A549 treated with dexamethasone at 1 μM for 4 hours (cell line): ENCODE data around the gene GPR35. TPM values are rescaled to one million over a fixed set of nuclear protein-coding genes. Genes with fewer than 3 reads are reported as not detected.

ENCODE experiments used
- total RNA-seq: library from RNA; stranded (reverse); fragments of 200-300 nt; extraction: Qiagen RNA extraction; gene quantifications from 5 replicates; pipeline ENCODE4 v1.2.3, GENCODE V29; 2022

The GPR35 gene, protein sequence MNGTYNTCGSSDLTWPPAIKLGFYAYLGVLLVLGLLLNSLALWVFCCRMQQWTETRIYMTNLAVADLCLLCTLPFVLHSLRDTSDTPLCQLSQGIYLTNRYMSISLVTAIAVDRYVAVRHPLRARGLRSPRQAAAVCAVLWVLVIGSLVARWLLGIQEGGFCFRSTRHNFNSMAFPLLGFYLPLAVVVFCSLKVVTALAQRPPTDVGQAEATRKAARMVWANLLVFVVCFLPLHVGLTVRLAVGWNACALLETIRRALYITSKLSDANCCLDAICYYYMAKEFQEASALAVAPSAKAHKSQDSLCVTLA
- 0.32 to 0.83 TPM (median 0.68 TPM) in 5 replicates for total RNA-seq

DNA sequence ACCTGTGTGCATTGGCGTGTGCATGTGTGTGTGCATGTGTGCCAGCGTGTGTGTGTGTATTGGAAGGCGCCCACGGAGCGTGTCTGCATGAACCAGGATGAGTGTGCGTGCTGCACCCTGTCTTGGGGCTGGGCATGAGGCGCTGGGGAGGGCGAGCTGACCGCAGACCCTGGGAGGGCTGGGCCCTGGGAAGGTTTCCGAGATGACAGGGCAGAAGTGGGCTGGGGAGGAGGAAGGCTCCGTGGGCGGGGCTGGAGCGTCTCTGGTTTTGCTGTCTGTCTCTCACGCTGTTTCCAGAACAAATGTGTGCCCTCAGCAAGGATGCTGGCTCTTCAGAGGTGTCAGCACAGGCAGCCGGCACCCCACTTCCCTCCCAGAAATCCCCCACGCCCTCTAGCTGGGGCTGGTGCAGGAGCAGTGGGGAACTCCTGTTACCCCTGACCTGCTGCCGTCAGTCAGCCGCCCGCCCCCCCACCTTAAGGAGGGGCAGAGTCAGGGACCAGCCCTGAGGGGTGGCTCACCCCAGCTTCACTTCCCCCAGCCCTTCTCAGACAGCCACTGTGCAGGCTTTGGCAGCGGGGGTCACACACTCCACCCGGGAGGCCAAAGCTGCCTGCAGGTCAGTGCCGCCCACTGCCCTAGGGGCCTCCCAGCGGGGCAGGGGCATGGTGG lies at the start of gene GPR35:
TSS of gene GPR35 (plus strand) at position 531 of the 672 bp plus-strand sequence. CDS start 4,473 bp downstream, outside the sequence.

DNA sequence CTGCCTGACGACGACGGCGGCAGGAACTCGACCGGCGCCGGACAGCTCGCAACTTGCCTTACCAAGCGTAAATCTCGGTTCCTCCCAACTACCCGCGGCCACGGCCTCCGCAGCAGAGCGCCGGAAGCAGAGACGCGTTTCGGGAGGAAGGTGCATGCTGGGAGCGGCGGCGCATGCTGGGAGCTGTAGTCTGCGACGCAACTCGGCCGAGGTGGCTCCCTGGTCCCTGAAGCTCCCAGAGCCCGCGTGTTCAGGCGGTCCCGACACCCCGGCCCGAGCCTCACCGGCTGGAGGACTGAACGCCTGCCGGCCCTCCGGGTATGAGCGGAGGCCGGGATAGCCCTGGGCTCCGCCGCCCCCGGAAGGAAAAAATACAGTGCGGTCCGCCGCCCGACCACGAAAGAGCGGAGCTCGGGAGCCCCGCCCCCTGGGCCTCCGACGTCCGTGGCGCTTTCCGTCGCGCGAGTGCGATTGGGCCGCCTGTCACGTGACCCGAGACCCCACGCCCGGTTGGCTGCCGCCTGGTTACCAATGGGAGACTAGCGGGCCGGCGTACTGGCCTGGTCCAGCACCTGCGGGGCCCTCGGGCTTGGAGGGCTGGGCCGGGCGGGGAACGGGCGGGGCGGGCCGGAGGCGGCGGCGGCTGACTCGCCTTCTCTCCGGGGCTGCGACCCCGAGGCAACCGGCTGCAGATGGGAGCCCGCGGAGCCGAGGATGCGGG lies 38.9 kb upstream of the GPR35 start, which contains the start of gene CAPN10:
TSS of gene CAPN10 (plus strand) at position 537 of the 721 bp plus-strand sequence. CDS start at position 715, 178 bp downstream.

Other genes with a start within 250 kb of the GPR35 start
- 148 to 254 TPM (median 237 TPM) in 5 replicates for gene GPC1, start 189.8 kb upstream of the GPR35 start, total RNA-seq
- gene ANKMY1, start 67.5 kb upstream of the GPR35 start, total RNA-seq, result 6.1 to 10.7 TPM (median 9.3 TPM) in 5 replicates
- gene DUSP28, start 65.1 kb upstream of the GPR35 start, total RNA-seq, result 4.6 to 6.8 TPM (median 6.4 TPM) in 5 replicates
- gene RNPEPL1, start 57.0 kb upstream of the GPR35 start, total RNA-seq, result 38.2 to 63.2 TPM (median 61.5 TPM) in 5 replicates
- 14.6 to 25.0 TPM (median 22.2 TPM) in 5 replicates for gene CAPN10, start 38.7 kb upstream of the GPR35 start, total RNA-seq
- gene AQP12B, start 57.4 kb downstream of the GPR35 start, total RNA-seq, result not detected in 5 replicates
- not detected in 5 replicates for gene AQP12A, start 66.4 kb downstream of the GPR35 start, total RNA-seq
- gene KIF1A, start 194.7 kb downstream of the GPR35 start, total RNA-seq, result 0.66 to 0.84 TPM (median 0.73 TPM) in 5 replicates
- not detected in 5 replicates for gene AGXT, start 243.3 kb downstream of the GPR35 start, total RNA-seq